ENCODE measurements around the gene SENP8. TPM values are rescaled to one million over a fixed set of nuclear protein-coding genes. Genes with fewer than 3 reads are reported as not detected.

The SENP8 gene
- total RNA-seq, 1 experiment from 2014 or later, result 4.4 TPM

DNA sequence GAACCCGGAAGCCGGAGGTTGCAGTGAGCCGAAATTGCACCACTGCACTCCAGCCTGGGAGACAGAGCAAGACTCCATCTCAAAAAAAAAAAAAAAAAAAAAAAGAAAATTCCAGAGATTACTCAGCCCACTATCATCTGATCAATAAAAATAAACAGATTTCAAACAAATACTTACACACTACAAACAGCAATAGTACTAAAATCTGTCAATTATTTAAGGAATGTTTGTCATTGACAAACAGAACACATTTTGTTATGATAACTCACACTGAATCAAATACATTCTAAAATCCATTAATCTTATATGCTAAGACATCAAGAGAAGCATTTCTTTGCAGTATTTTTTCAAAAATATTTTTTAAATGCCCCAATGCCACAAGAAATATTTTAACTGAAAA is 7.8 kb upstream of the SENP8 start:
- in situ Hi-C loops (cut with HindIII; ENCODE audit: low sequenced_read_pairs), result no loop called here
- DNase-seq (ENCODE audit: low spot score), result no peak

DNA sequence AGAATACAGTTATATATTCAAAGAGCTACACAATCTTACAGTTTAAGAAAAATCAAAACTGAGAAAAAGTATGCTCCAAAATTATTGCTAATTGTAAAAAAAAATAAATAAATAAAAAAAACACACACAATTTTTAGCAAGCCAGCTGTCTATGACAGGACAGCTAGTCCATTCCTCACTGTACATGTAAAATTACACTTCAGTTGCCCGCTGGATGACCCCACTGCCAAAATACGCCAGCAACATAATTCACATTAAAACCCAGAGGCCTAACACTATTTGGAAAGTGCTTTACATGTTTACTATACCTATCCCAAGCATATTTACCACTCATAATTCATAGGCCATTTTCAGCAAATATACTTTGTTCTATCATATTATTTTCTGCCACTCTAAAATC is 6.1 kb upstream of the SENP8 start:
- no peak for DNase-seq (ENCODE audit: low spot score)
- in situ Hi-C loops (cut with HindIII; ENCODE audit: low sequenced_read_pairs), result no loop called here

- no peak for DNase-seq (ENCODE audit: low spot score)
- in situ Hi-C loops (cut with HindIII; ENCODE audit: low sequenced_read_pairs), result no loop called here
Observed at GRCh38 chr15:72112805-72113204, 5.4 kb upstream of the SENP8 start.

GRCh38 chr15:72113347-72114031 is 4.7 kb upstream of the SENP8 start:
- in situ Hi-C loops (cut with HindIII; ENCODE audit: low sequenced_read_pairs), result no loop called here
- no peak for DNase-seq (ENCODE audit: low spot score)

DNA sequence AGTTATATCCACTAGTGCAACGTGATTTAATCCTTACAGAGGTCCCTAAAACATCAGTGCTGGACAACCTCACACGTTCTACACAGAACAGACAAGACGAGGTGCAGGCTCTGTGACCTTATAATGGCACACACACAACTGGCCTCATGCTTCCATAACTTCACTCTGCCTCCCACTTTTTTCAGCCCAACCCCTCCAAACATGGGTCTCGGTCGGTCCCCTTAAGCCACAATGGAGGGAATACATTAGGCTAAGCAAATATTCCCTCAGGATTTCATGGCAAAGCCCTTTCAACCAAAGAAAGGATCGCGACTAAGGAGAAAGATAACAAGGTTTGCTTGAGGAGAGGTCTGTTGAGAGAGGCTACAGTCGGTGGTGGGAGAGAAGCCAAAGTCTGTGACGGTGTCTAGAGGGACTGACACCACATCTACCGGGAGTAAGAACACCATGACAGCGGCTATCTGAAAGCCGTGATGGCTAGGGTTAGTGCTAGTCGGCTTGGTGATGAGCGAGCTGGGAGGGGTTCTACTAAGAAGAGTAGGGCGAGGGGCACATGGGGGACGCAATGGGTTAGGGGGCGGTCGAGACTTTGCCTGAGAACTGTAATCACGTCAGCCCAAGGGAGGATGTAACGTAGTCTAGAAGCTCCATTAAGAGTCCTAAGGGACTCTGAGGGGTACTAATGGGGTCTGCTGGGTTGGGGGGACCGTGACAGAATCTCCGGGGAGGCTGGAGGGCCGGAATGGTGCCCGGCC is 1.3 kb upstream of the SENP8 start:
- in situ Hi-C loops (cut with HindIII; ENCODE audit: low sequenced_read_pairs), result no loop called here
- peak; percentile 65 for DNase-seq (ENCODE audit: low spot score)

DNA sequence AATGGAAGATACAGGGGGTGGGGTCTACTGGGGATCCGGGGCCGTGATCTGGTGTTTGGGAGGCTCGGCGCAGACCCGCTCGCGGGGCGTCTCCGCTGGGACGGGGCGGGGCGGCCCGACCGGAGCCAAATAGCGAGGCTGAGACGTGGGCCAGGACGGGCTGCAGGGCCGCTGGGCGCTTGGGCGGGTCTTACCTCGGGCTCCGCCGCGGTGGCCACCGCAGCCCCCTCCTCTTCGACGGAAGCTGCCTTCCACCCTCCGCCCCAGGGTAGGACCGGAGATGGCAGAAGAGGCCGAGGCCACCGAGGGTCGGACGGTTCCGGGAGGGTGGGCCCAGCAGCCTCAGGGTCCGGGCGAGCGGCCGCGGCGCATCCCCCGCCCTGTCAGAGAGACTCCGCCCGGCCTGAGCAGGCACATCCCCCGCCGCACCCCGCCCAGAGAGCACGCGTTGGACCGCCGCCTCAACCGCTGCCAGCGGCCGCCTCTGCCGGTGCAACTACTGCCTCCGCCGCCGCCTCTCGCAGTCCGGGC is 652 bp upstream of the SENP8 start:
- DNase-seq (ENCODE audit: low spot score), result peak; percentile 56
- in situ Hi-C loops (cut with HindIII; ENCODE audit: low sequenced_read_pairs), result no loop called here

- in situ Hi-C loops (cut with HindIII; ENCODE audit: low sequenced_read_pairs), result no loop called here
- DNase-seq (ENCODE audit: low spot score), result no peak
Observed at GRCh38 chr15:72124218-72124617, 6.0 kb downstream of the SENP8 start.

DNA sequence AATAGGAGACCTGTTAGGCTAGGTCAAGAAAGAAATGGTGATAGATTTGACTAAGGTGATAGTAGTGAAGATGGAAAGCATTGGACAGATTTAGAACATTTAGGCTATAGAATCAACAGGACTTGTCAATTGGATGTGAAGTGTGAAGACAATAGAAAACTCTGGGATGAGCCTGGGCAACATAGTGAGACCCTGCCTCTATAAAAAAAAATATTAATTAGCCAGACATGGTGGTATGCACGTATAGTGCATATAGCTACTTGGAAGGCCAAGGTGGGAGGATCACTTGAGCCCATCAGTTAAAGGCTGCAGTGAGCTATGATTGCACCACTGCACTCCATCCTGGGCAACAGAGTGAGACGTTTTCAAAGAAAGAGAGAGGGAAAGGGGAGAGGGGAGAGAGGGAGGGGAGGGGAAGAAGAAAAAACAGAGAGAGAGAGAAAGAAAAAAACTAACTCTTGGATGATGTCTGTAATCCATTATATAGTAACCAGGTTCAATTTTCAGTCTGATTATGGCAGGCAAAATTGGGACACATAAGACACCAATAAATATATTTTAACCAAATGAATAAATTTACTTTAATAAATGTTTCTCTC is 9.6 kb downstream of the SENP8 start:
- in situ Hi-C loops (cut with HindIII; ENCODE audit: low sequenced_read_pairs), result no loop called here
- no peak for DNase-seq (ENCODE audit: low spot score)

- in situ Hi-C loops (cut with HindIII; ENCODE audit: low sequenced_read_pairs), result no loop called here
Observed at GRCh38 chr15:72128359-72128758, 10.2 kb downstream of the SENP8 start.

DNA sequence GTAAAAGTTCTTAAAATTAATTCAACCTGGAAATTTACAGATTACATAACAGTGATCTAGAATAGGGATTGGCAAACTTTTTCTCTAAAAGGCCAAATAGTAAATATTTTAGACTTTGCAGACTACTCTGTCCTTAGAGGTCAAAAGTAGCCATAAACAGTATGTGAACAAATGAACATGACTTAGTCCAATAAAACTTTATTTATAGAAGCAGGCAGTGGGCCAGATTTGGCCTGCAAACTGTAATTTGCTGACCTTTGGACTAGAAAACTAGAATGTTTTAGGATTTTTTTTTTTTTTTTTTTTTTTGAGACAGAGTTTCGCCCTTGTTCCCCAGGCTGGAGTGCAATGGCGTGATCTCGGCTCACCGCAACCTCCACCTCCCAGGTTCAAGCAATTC is 12.1 kb downstream of the SENP8 start:
- in situ Hi-C loops (cut with HindIII; ENCODE audit: low sequenced_read_pairs), result no loop called here
- DNase-seq (ENCODE audit: low spot score), result no peak

More at GRCh38 chr15:72128359-72128758, 10.2 kb downstream of the SENP8 start:
- DNase-seq (ENCODE audit: low spot score), result no peak

- no peak for DNase-seq (ENCODE audit: low spot score)
- in situ Hi-C loops (cut with HindIII; ENCODE audit: low sequenced_read_pairs), result no loop called here
Observed at GRCh38 chr15:72131922-72132321, 13.7 kb downstream of the SENP8 start.

DNA sequence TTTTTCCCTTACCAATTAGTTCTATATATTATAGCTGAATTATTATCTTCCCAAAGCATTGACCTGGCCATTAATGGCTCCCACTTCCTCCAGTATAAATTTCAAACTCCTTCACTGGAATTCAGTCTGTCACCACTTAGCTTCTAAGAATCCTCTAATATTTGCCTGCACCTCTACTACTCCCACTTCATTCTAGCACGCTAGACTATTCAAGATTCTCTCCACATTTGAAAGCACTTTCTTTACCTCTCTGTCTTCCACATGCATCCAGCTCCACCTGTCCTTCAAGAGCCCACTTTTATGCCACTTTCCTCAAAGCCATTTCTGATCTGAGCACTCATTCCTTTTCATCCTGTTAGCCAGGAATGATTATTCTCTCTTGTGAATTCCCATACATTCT is 15.0 kb downstream of the SENP8 start:
- in situ Hi-C loops (cut with HindIII; ENCODE audit: low sequenced_read_pairs), result no loop called here
- no peak for DNase-seq (ENCODE audit: low spot score)

- in situ Hi-C loops (cut with HindIII; ENCODE audit: low sequenced_read_pairs), result no loop called here
- DNase-seq (ENCODE audit: low spot score), result no peak
Observed at GRCh38 chr15:72135719-72136118, 17.5 kb downstream of the SENP8 start.

DNA sequence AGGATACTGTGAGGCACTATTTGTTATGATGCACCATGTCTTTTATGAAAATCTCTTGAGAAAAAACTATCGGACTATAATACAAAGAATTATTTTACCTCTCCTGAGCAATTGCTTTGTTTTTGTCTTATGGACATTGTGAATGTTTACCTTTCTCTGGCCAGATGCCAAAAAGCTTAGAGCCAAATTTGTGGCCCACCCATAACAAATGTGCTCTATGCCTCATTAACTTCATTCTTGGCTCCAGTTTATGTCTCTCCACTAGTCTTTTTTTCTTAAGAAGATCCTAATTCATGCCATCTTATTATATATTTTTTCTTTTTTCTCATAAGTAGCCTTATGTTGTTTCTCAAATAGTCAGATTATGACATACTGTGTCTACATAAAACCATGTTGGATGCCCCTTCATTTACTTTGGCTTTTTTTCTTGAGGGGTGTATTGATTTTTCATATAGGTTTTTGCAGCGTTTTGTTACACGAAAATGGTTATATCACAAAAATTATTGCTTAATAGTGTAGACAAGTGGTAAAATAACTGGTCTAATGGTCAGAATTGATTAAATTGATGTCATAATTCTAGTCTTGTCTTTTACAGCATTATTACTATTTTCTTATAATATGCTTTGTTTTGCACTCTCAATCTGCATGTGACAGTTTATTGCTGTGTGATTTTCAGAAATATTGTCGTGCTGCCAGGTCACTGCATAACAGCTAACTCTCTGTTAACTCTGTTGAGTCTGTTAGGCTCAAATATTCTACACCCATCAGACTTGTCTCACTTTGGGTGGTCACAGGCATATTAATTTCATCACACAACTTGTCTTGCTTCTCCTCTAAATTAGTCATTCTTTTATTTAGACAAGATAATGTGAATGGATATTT is 18.2 kb downstream of the SENP8 start:
- in situ Hi-C loops (cut with HindIII; ENCODE audit: low sequenced_read_pairs), result no loop called here
- no peak for DNase-seq (ENCODE audit: low spot score)

GRCh38 chr15:72139667-72140066 is 21.5 kb downstream of the SENP8 start:
- DNase-seq (ENCODE audit: low spot score), result no peak
- in situ Hi-C loops (cut with HindIII; ENCODE audit: low sequenced_read_pairs), result no loop called here

GRCh38 chr15:72140088-72140487 is 21.9 kb downstream of the SENP8 start:
- in situ Hi-C loops (cut with HindIII; ENCODE audit: low sequenced_read_pairs), result no loop called here
- no peak for DNase-seq (ENCODE audit: low spot score)

DNA sequence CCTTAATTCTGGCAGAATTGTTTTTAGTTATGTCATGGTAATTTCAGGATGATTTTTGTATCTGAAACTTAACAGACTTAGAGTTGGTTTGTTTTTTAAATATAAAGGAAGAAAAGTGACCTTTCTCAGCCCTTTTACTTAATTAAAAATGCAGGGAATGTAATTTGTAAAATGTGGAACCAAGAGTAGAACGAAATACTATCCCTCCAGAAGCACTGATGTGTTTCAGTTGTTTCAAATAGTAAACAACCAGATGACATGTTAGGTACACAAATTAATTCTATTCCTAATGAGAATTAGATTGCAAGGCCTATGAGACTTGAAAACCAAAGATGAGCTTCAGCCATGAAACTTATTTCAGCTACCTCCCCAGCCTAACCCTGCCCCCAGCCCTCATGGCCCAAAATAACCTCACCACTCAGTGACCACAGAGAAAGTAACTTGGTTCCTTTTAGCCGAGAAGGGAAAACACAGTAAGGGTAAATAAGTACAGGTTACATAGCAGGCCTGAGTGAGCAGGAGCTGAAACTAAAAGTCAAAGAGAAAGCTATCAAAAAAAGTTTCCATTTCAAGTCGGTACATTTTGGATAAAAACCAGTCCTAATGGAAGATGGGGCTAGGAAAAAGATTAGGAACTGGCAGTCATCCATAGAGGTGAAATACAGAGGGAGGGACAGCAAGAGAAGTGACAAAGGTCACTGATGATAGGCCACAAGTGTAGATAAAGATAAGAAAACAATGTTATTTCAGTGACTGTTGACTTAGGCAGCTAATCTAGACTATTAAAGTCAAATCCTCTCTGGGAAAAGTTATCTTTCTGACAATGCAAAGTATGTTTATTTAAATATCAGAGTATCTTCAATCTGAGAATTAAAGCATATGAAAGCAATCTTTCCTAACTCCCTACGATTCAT is 23.2 kb downstream of the SENP8 start:
- in situ Hi-C loops (cut with HindIII; ENCODE audit: low sequenced_read_pairs), result no loop called here
- DNase-seq (ENCODE audit: low spot score), result no peak

DNA sequence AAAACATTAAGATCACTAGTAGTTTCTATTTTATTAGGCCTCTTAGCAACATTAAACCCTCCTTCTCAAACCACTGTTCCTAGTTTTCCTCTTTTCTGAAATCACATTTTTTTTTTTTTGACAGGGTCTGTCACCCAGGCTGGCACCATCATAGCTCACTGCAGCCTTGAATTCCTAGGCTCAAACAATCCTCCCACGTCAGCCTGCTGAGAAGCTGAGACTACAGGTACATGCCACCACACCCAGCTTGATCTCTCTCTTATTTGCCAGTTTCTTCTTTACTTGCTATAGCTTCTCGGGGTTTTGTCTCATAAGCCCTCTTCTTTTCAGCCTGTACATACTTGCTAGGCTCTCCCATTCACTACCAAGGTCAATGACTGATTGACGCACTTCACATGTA is 28.0 kb downstream of the SENP8 start:
- in situ Hi-C loops (cut with HindIII; ENCODE audit: low sequenced_read_pairs), result no loop called here

More for the DNA sequence above, 28.0 kb downstream of the SENP8 start:
- no peak for DNase-seq (ENCODE audit: low spot score)
